DOHH2 (cell line): Measurements from ENCODE around the gene PTPN7.

Experiments used
- H3F3A ChIP-seq: fragments of 200-600 bp; sonication (generic), shearing (Covaris generic); 2 replicates; pipeline ENCODE4 v1.6.0; 2016; ENCODE audit warnings: antibody characterized with exemption, mild to moderate bottlenecking; ENCODE audit not compliant: control insufficient read depth, insufficient read depth
- H3K27ac ChIP-seq: fragments of 200-600 bp; sonication (generic); 2 replicates; pipeline ENCODE4 v1.5.1; 2014; ENCODE audit warnings: low read depth, mild to moderate bottlenecking, low read length, moderate library complexity
- H3K27me3 ChIP-seq: fragments of 200-600 bp; sonication (generic); 2 replicates; pipeline ENCODE4 v1.6.1; 2014; ENCODE audit warnings: mild to moderate bottlenecking, low read length, mixed read lengths; ENCODE audit not compliant: control insufficient read depth
- H3K36me3 ChIP-seq: fragments of 200-600 bp; sonication (generic); 2 replicates; pipeline ENCODE4 v1.6.1; 2014; ENCODE audit warnings: mild to moderate bottlenecking, low read length, moderate library complexity, mixed read lengths; ENCODE audit not compliant: control insufficient read depth
- H3K4me1 ChIP-seq: fragments of 200-600 bp; sonication (generic); 2 replicates; pipeline ENCODE4 v1.6.1; 2014; ENCODE audit warnings: mild to moderate bottlenecking, low read length, mixed read lengths; ENCODE audit not compliant: control insufficient read depth
- H3K4me2 ChIP-seq: fragments of 200-600 bp; sonication (generic); 2 replicates; pipeline ENCODE4 v1.6.0; 2014; ENCODE audit warnings: mild to moderate bottlenecking, low read length, moderate library complexity
- H3K4me3 ChIP-seq: fragments of 200-600 bp; sonication (generic); 2 replicates; pipeline ENCODE4 v1.5.1; 2014; ENCODE audit warnings: mild to moderate bottlenecking, low read length, mixed read lengths
- H3K79me2 ChIP-seq: fragments of 200-600 bp; sonication (generic); 2 replicates; pipeline ENCODE4 v1.6.1; 2014; ENCODE audit warnings: mild to moderate bottlenecking, low read length, mixed read lengths; ENCODE audit not compliant: control insufficient read depth
- H3K9me2 ChIP-seq: fragments of 200-600 bp; sonication (generic); replicated peaks from 2 replicates; pipeline ENCODE4 v1.6.1; 2014; ENCODE audit warnings: mild to moderate bottlenecking, low read length, mixed read lengths; ENCODE audit not compliant: control insufficient read depth
- H3K9me3 ChIP-seq: fragments of 200-600 bp; sonication (generic); 2 replicates; pipeline ENCODE4 v1.6.1; 2014; ENCODE audit warnings: antibody characterized with exemption, low read length, mixed read lengths; ENCODE audit not compliant: control insufficient read depth, insufficient read depth
- H4K20me1 ChIP-seq: fragments of 200-600 bp; sonication (generic); 2 replicates; pipeline ENCODE4 v1.6.0; 2014; ENCODE audit warnings: low read depth, mild to moderate bottlenecking, antibody characterized with exemption, low read length, moderate library complexity; ENCODE audit not compliant: control insufficient read depth, insufficient read depth
- CTCF ChIP-seq: fragments of 200-600 bp; sonication (generic); IDR thresholded peaks from one replicate; pipeline ENCODE4 v1.5.1; 2014; ENCODE audit warnings: antibody characterized with exemption, mild to moderate bottlenecking, low read depth, low read length; ENCODE audit not compliant: poor library complexity, severe bottlenecking
- EZH2phosphoT487 ChIP-seq: fragments of 200-600 bp; sonication (generic); IDR thresholded peaks from 2 replicates; pipeline ENCODE4 v1.6.1; 2017; ENCODE audit warnings: borderline replicate concordance, mild to moderate bottlenecking, antibody characterized with exemption, low read length, moderate library complexity, mixed read lengths

The PTPN7 gene

DNA sequence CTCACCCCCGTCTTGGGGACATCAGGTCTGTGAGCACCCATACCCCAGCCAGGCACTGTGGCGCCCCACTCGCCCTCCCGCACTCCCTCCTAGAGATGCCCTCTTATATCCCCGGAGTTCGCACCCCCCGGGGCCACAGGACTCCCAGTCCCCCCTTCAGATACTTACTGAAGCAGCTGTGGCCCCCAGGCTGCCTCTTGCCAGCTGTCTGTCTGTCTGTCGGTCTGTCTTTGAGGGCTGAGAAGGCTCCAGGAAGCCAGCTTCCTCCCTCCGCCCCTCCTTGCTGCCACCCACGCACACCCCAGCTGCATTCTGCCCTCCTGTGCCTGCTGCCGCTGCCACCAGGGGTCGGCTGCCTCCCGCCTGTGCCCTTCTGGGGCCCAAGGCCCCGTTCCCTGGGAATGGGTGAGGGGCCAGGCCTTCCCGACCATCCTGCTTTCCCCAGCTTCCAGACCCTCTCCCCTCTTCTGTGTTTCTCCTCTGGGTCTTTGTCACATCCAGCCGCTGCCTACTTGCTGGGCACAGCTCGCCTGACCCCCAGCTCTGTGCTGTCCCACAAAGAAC, at the start of gene PTPN7:
Gene PTPN7 (minus strand): TSS at position 226 of the 564 bp plus-strand sequence. CDS start 1,200 bp downstream, outside the sequence.
- Histone ChIP-seq H3K79me2 (peaks cover 39% of the 10 kb centered on the region), H3K4me3 (peak within 1 kb of the TSS; percentile 80)

GRCh38 chr1:202208351-202208857, 48.0 kb upstream of the PTPN7 start:
- no peak for TF ChIP-seq EZH2phosphoT487
- no peak for TF ChIP-seq CTCF
- no peak overlapping the region for H3K27ac ChIP-seq
- no peaks in the 10 kb centered on the region for H3K9me2 ChIP-seq
- H3K79me2 ChIP-seq: no peaks in the 10 kb centered on the region
- peaks cover 11% of the 10 kb centered on the region for H3K27me3 ChIP-seq
- H4K20me1 ChIP-seq: no peaks in the 10 kb centered on the region
- H3F3A ChIP-seq: 0 out of 2 replicates have a peak, but pooled peaks cover 3% of the 10 kb centered on the region
- H3K4me2 ChIP-seq: no peak overlapping the region
- H3K36me3 ChIP-seq: no peaks in the 10 kb centered on the region
- H3K9me3 ChIP-seq: 0 out of 2 replicates have a peak, but pooled peaks cover 2% of the 10 kb centered on the region
- peaks cover 9% of the 10 kb centered on the region; the same call in 1 of the 2 replicates for H3K4me1 ChIP-seq
- no peak overlapping the region for H3K4me3 ChIP-seq

More for the DNA sequence above, at the start of gene PTPN7:
- Histone ChIP-seq H3K27me3 (no peaks in the 10 kb centered on the region), H3K27ac (peak within 1 kb of the TSS; percentile 92), H4K20me1 (no peaks in the 10 kb centered on the region), H3K9me3 (no peaks in the 10 kb centered on the region), H3K36me3 (peaks cover 49% of the 10 kb centered on the region), H3K4me2 (peak within 1 kb of the TSS; percentile 88), H3K9me2 (no peaks in the 10 kb centered on the region), H3K4me1 (peaks cover 96% of the 10 kb centered on the region), H3F3A (peaks cover 24% of the 10 kb centered on the region)
- TF ChIP-seq CTCF (peak; percentile 66), EZH2phosphoT487 (no peak)

DNA sequence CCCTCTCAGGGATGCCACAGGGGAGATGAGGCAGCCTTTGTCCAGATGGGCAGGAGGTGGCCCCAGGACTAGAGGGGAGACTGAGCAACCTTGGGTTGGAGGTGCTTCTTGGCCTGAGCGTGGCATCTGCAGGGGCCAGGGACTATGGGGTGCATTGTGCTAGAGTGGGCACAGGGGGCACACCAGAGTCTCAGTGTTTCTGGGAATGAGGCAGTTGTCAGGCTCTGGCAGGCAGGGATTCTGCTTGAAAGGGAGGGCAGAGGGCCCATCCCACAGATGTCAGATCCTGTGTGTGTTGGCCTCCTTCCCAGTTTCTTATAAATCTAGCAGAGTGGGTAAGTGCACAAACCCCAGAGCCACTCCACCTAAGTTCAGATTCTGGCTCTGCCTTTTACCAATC, 46.9 kb upstream of the PTPN7 start:
- peaks cover 9% of the 10 kb centered on the region; the same call in 1 of the 2 replicates for H3K4me1 ChIP-seq
- H3K4me2 ChIP-seq: no peak overlapping the region
- H4K20me1 ChIP-seq: no peaks in the 10 kb centered on the region
- H3K4me3 ChIP-seq: no peak overlapping the region
- no peaks in the 10 kb centered on the region for H3K36me3 ChIP-seq
- 0 out of 2 replicates have a peak, but pooled peaks cover 3% of the 10 kb centered on the region for H3F3A ChIP-seq
- H3K27ac ChIP-seq: no peak overlapping the region
- no peaks in the 10 kb centered on the region for H3K9me2 ChIP-seq
- H3K27me3 ChIP-seq: no peaks in the 10 kb centered on the region; the same call in 1 of the 2 replicates
- H3K9me3 ChIP-seq: 0 out of 2 replicates have a peak, but pooled peaks cover 2% of the 10 kb centered on the region
- no peaks in the 10 kb centered on the region for H3K79me2 ChIP-seq
- TF ChIP-seq EZH2phosphoT487 (no peak), CTCF (no peak)
